Measurements from ENCODE around the gene MYH11. TPM values are rescaled to one million over a fixed set of nuclear protein-coding genes. Genes with fewer than 3 reads are reported as not detected.

The MYH11 gene
- total and polyA plus RNA-seq, 2 experiments from 2014 or later: 1.6 to 5.9 TPM

GRCh38 chr16:15897121-15897780 lies 40.4 kb upstream of the MYH11 start:
- no peak overlapping the region for H3K27ac ChIP-seq (ENCODE audit: low read depth)
- Mint-ChIP-seq H3K4me3 (no peak overlapping the region), H3K27me3 (ENCODE audit: insufficient read depth, low read depth, poor library complexity) (peaks cover 4% of the 10 kb centered on the region), H3K36me3 (ENCODE audit: low read depth) (no peaks in the 10 kb centered on the region), H3K4me1 (peaks cover 3% of the 10 kb centered on the region; the same call in 1 of the 3 replicates), H3K9me3 (no peaks in the 10 kb centered on the region; the same call in 2 of the 3 replicates), H3K27ac (no peak overlapping the region)
- no peaks in the 10 kb centered on the region for H4K20me1 ChIP-seq (replicated peaks; ENCODE audit: insufficient read depth)
- H3K9me2 ChIP-seq (ENCODE audit: insufficient read depth): no peaks in the 10 kb centered on the region
- no peak for TF ChIP-seq NANOG (IDR thresholded peaks at IDR 0.05; ENCODE audit: borderline replicate concordance)
- TF ChIP-seq ETS1 (IDR thresholded peaks at IDR 0.05): no peak
- TF ChIP-seq EZH2phosphoT487 (IDR thresholded peaks at IDR 0.05; ENCODE audit: unreplicated experiment): no peak
- TF ChIP-seq JUNB (IDR thresholded peaks at IDR 0.05; ENCODE audit: unreplicated experiment): no peak
- TF ChIP-seq EZH2 (IDR thresholded peaks at IDR 0.05; ENCODE audit: low read depth, unreplicated experiment): no peak
- no peak for TF ChIP-seq REST (IDR thresholded peaks at IDR 0.05; ENCODE audit: unreplicated experiment)
- TF ChIP-seq CREB1 (CRISPR knock-in tag; IDR thresholded peaks at IDR 0.05; ENCODE audit: low read depth): no peak
- no peak for TF ChIP-seq POLR2AphosphoS5 (IDR thresholded peaks at IDR 0.05; ENCODE audit: low read depth)
- no peak for TF ChIP-seq ZNF114 (CRISPR knock-in tag; IDR thresholded peaks at IDR 0.05)
- no peak for TF ChIP-seq ZNF462 (CRISPR knock-in tag; IDR thresholded peaks at IDR 0.05)
- no peak for TF ChIP-seq STAT1 (IDR thresholded peaks at IDR 0.05; ENCODE audit: unreplicated experiment)
- TF ChIP-seq ZNF331 (CRISPR knock-in tag; IDR thresholded peaks at IDR 0.05; ENCODE audit: low read depth): no peak
- TF ChIP-seq CTCF (conservative IDR thresholded peaks at IDR 0.05; ENCODE audit: low read depth in 2 of 2): no peak
- DNase-seq (ENCODE audit: low spot score) (no peak), ATAC-seq (no peak)
- H3K4me1 ChIP-seq (ENCODE audit: insufficient read depth): no peaks in the 10 kb centered on the region
- no peaks in the 10 kb centered on the region for H3K79me2 ChIP-seq (replicated peaks; ENCODE audit: insufficient read depth)
- no peak overlapping the region for H2AFZ ChIP-seq
- H3K4me3 ChIP-seq: no peak overlapping the region
- H3K4me2 ChIP-seq: no peak overlapping the region
- H3K27me3 ChIP-seq (ENCODE audit: insufficient read depth): no peaks in the 10 kb centered on the region
- H3K36me3 ChIP-seq (ENCODE audit: insufficient read depth): no peaks in the 10 kb centered on the region
- H3F3A ChIP-seq (replicated peaks; ENCODE audit: low read depth): no peaks in the 10 kb centered on the region
